GM12878 (cell line): ENCODE results near the gene CMTM4. TPM values are rescaled to one million over a fixed set of nuclear protein-coding genes. Genes with fewer than 3 reads are reported as not detected.

ENCODE experiments used
- ATAC-seq: fragments of 200-7000 bp; cut with Tn5 transposase; 3 replicates; pipeline ENCODE4 v1.9.1; 2020; ENCODE audit warnings: mild to moderate bottlenecking, moderate library complexity
- BruUV-seq: library from RNA; stranded (reverse); fragments of 400-500 nt; replicated peaks from 2 replicates; lab custom pipeline; 2021; lab: Mats Ljungman, UMichigan
- CTCF ChIA-PET: fragments of 300-600 bp; sonication (Branson Sonifier 250); formaldehyde crosslinking; extraction: SDS; loops from one replicate; lab custom pipeline; 2021; ENCODE audit warnings: inconsistent platforms; lab: Yijun Ruan, JAX
- POLR2A ChIA-PET: fragments of 350-600 bp; formaldehyde crosslinking; extraction: SDS; loops from one replicate; lab custom pipeline; 2021; ENCODE audit warnings: inconsistent platforms; lab: Charles Lee
- RAD21 ChIA-PET: fragments of 300-600 bp; sonication (Branson Sonifier 250); formaldehyde crosslinking; loops from one replicate; lab custom pipeline; 2023; ENCODE audit warnings: antibody characterized with exemption; ENCODE audit not compliant: unreplicated experiment; lab: Charles Lee
- SMC1A ChIA-PET: fragments of 300-600 bp; sonication (Branson Sonifier 250); formaldehyde crosslinking; loops from one replicate; lab custom pipeline; 2023; ENCODE audit not compliant: unreplicated experiment, uncharacterized antibody; lab: Charles Lee
- DNase-seq: peaks from one replicate; pipeline ENCODE4 v3.0.0-alpha.2; 2011; ENCODE audit warnings: low read depth, low spot score
- FAIRE-seq: peaks from 3 replicates; lab custom pipeline; 2011; peaks lifted over from hg19 to GRCh38; lab: Jason Lieb, UNC
- H2AFZ ChIP-seq: 2 replicates; pipeline ENCODE4 v1.6.0; 2011; ENCODE audit warnings: low read depth, low read length, control low read depth; ENCODE audit not compliant: control insufficient read depth
- H3K27ac ChIP-seq: 2 replicates; pipeline ENCODE4 v1.5.1; 2011; ENCODE audit warnings: control low read depth; ENCODE audit not compliant: control insufficient read depth, insufficient read depth
- H3K27me3 ChIP-seq, 2 experiments: replicated peaks in 1 of 2; 2 replicates each; pipeline versions ENCODE4 v1.6.0 to v1.6.1; 2011; ENCODE audit warnings: low read length in 1 of 2; ENCODE audit not compliant: control insufficient read depth in 2 of 2, insufficient read depth in 2 of 2
- H3K36me3 ChIP-seq, 2 experiments: 2 replicates each; pipeline ENCODE4 v1.5.1; 2011; ENCODE audit warnings: low read length in 1 of 2; ENCODE audit not compliant: control insufficient read depth in 2 of 2, insufficient read depth in 2 of 2
- H3K4me1 ChIP-seq: 2 replicates; pipeline ENCODE4 v1.6.1; 2011; ENCODE audit warnings: mild to moderate bottlenecking, low read length, moderate library complexity, mixed read lengths; ENCODE audit not compliant: control insufficient read depth, insufficient read depth
- H3K4me2 ChIP-seq: 2 replicates; pipeline ENCODE4 v1.6.0; 2011; ENCODE audit warnings: control low read depth; ENCODE audit not compliant: control insufficient read depth, insufficient read depth
- H3K4me3 ChIP-seq: fragments of 200-600 bp; sonication (generic); 2 replicates; pipeline ENCODE4 v1.5.1; 2016
- H3K79me2 ChIP-seq: 2 replicates; pipeline ENCODE4 v1.6.0; 2011; ENCODE audit warnings: low read length; ENCODE audit not compliant: control insufficient read depth, insufficient read depth
- H3K9ac ChIP-seq: 2 replicates; pipeline ENCODE4 v1.8.0; 2011; ENCODE audit warnings: low read length, control low read depth, mixed read lengths; ENCODE audit not compliant: control insufficient read depth, insufficient read depth
- H3K9me3 ChIP-seq: replicated peaks from 3 replicates; pipeline ENCODE4 v1.5.1; 2011; ENCODE audit warnings: mild to moderate bottlenecking, low read length; ENCODE audit not compliant: control insufficient read depth, insufficient read depth
- H4K20me1 ChIP-seq: 2 replicates; pipeline ENCODE4 v1.6.0; 2011; ENCODE audit not compliant: control insufficient read depth, insufficient read depth
- EP300 ChIP-seq, 2 experiments: fragments of 150-350 bp in 1 of 2; IDR thresholded peaks; 2 replicates each; pipeline ENCODE4 v1.6.1; 2011 to 2012; ENCODE audit warnings: low read depth in 2 of 2, low read length in 2 of 2, borderline replicate concordance in 1 of 2, improper control_type of control experiment in 1 of 2, inconsistent platforms in 1 of 2; ENCODE audit not compliant: control insufficient read depth in 1 of 2
- EZH2 ChIP-seq: IDR thresholded peaks from 2 replicates; pipeline ENCODE4 v1.6.1; 2012; ENCODE audit warnings: low read depth, mild to moderate bottlenecking, control low read depth, inconsistent platforms, low read length, borderline replicate concordance; ENCODE audit not compliant: control insufficient read depth
- ZZZ3 ChIP-seq: IDR thresholded peaks from 2 replicates; pipeline ENCODE4 v1.6.1; 2011; ENCODE audit warnings: low read depth; ENCODE audit not compliant: control insufficient read depth, insufficient read length
- WGBS: methylation state at CpG from one replicate; pipeline ENCODE4 v1.1.6; 2016; ENCODE audit warnings: low lambda C conversion rate; ENCODE audit not compliant: insufficient replicate concordance, insufficient coverage; ENCODE audit errors: missing lambda C conversion rate; 5-methylcytosine and 5-hydroxymethylcytosine counted together
- in situ Hi-C: fragments of 300-500 bp; cut with MboI; formaldehyde crosslinking; loops from 9 replicates; pipeline ENCODE4 v1.14.3; 2018; ENCODE audit warnings: mixed read lengths
- intact Hi-C: fragments of 100-400 bp; cut with micrococcal nuclease; formaldehyde crosslinking; loops from one replicate; pipeline ENCODE4 v1.14.2; 2022; ENCODE audit not compliant: unreplicated experiment
- polyA plus RNA-seq, 11 experiments: library from polyadenylated mRNA; depleted of rRNA in 4 of 11; unstranded in 6 of 11; stranded (reverse) in 5 of 11; fragments of >200 nt; fragmentation: Nextera tagmentation in 4 of 11; fragmentation: Illumina TruSeq in 1 of 11; extraction: Ambion mirVana in 4 of 11; extraction: Trizol in 1 of 11; gene quantifications; 1 replicate in 1 of 11; 2 replicates in 10 of 11; pipeline versions ENCODE4 v1.2.1 to v1.2.3, GENCODE V29; 2011 to 2016; ENCODE audit warnings: inconsistent platforms in 2 of 11, missing spikeins in 2 of 11, low read depth in 1 of 11
- total RNA-seq, 4 experiments: library from RNA; depleted of rRNA in 3 of 4; stranded (reverse); fragments of >200 nt in 3 of 4; fragmentation: Illumina TruSeq in 1 of 4; extraction: Trizol in 1 of 4; gene quantifications; 2 replicates each; pipeline versions ENCODE4 v1.2.1 to v1.2.3, GENCODE V29; 2013 to 2021

CMTM4 gene
- total and polyA plus RNA-seq, 10 of the 15 experiments (the other 5 are each of a cell fraction or from before 2014, with no cell fraction given): 0.02 to 0.43 (median 0.15) TPM; not detected in 2

DNA sequence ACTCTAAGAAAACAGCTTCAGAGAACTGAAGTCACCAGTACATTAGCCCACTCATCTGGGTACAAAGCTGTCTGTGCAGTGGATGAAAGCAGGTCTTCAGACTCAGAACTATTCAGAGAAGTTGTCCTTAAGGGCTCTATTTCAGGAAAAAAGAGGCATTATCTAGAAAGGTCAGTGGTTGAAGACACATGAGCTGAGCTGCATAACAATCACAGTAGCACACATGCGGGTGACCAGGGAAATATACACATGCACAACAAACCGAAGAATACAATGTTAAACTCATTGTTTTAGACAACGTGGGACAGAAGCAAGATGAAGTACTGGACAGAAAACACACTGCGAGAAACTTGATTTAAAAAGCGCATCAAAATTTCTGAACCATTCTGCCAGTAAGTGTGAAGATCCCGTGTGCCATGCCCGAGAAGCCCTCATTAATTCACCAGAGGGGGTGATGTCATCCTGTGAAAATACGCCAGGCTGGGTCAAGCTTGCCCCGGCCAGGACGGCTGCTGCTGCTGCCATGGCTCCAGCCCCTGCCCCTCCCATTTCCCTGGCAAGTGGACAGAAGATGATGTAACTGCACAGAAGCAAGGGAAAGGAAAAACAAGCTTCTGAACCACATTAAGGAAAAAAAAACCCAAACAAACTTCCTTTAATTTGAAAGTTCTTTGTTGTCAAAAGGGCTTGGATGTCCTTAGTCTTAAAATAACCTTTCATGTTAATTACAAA is 44.8 kb upstream of the CMTM4 start:
- H3K4me1 ChIP-seq: no peaks in the 10 kb centered on the region
- H2AFZ ChIP-seq: no peak overlapping the region
- peaks cover 14 to 24% of the 10 kb centered on the region in 2 experiments for H3K36me3 ChIP-seq
- intact Hi-C loops: no loop called here
- H3K79me2 ChIP-seq: peaks cover 6% of the 10 kb centered on the region
- ATAC-seq: no peak; the same call in 2 of the 3 replicates
- ChIA-PET POLR2A (interaction anchor here (0.6 to 1.4 kb wide), 4 partner anchors 10 to 145 kb away, joined by 3 to 5 read pairs (median 4); partner anchors contain the start of gene DYNC1LI2), RAD21 (interaction anchor here (0.7 to 1.2 kb wide), 4 partner anchors 11 to 335 kb away, joined by 3 to 4 read pairs (median 4); no protein-coding TSS in a partner anchor), SMC1A (interaction anchor here (1.1 to 1.7 kb wide), 4 partner anchors 11 to 335 kb away, joined by 3 to 11 read pairs (median 4); no protein-coding TSS in a partner anchor), CTCF (interaction anchor here (0.6 to 8.5 kb wide), 23 partner anchors 7 to 335 kb away, joined by 3 to 76 read pairs (median 4); partner anchors contain the start of genes DYNC1LI2 and NAE1)
- no peaks in the 10 kb centered on the region for H4K20me1 ChIP-seq
- 88% methylated on average over 10 of the region's 10 CpGs for WGBS
- TF ChIP-seq ZZZ3 (no peak), EZH2 (no peak), EP300 (IDR thresholded peaks at IDR 0.05; ENCODE audit: borderline replicate concordance in 1 of 2, control insufficient read depth in 1 of 2, low read depth in 2 of 2, low read length in 2 of 2) (no peak)
- no peak overlapping the region for H3K4me2 ChIP-seq
- BruUV-seq: TSS peak; percentile 25
- no peak overlapping the region for H3K27ac ChIP-seq
- H3K9ac ChIP-seq: no peak overlapping the region
- H3K9me3 ChIP-seq: no peaks in the 10 kb centered on the region
- no peaks in the 10 kb centered on the region for H3K27me3 ChIP-seq
- FAIRE-seq: no peak
- no peak overlapping the region for H3K4me3 ChIP-seq
- no peak for DNase-seq
- in situ Hi-C loops: no loop called here
